SU-DHL-6 (cell line): ENCODE data around the gene MAP3K12.

Experiments used
- H2AFZ ChIP-seq: fragments of 200-600 bp; sonication (generic); 2 replicates; pipeline ENCODE4 v1.6.1; 2014; ENCODE audit warnings: low read depth, mild to moderate bottlenecking, moderate library complexity, mixed read lengths, antibody characterized with exemption, low read length; ENCODE audit not compliant: severe bottlenecking
- H3F3A ChIP-seq: fragments of 200-600 bp; shearing (Covaris generic); 2 replicates; pipeline ENCODE4 v1.6.0; 2016; ENCODE audit warnings: antibody characterized with exemption, mild to moderate bottlenecking; ENCODE audit not compliant: insufficient read depth
- H3K27ac ChIP-seq: fragments of 200-600 bp; sonication (generic); 2 replicates; pipeline ENCODE4 v1.5.1; 2016; ENCODE audit warnings: low read depth, mild to moderate bottlenecking, low read length, moderate library complexity, mixed read lengths
- H3K27me3 ChIP-seq: fragments of 200-600 bp; sonication (generic), shearing (Covaris generic); 2 replicates; pipeline ENCODE4 v1.6.0; 2014; ENCODE audit warnings: mild to moderate bottlenecking, low read length
- H3K36me3 ChIP-seq: fragments of 200-600 bp; sonication (generic); 2 replicates; pipeline ENCODE4 v1.6.1; 2014; ENCODE audit warnings: mild to moderate bottlenecking, low read length, mixed read lengths
- H3K4me2 ChIP-seq: fragments of 300-600, 200-600 bp; shearing (Covaris generic), sonication (generic); 2 replicates; pipeline ENCODE4 v1.6.0; 2014; ENCODE audit warnings: low read length, low read depth, mild to moderate bottlenecking; ENCODE audit not compliant: poor library complexity, severe bottlenecking
- H3K4me3 ChIP-seq: fragments of 200-600 bp; sonication (generic); 2 replicates; pipeline ENCODE4 v1.5.1; 2014; ENCODE audit warnings: antibody characterized with exemption, low read length, mild to moderate bottlenecking, mixed read lengths; ENCODE audit not compliant: insufficient read depth, poor library complexity, severe bottlenecking
- H3K79me2 ChIP-seq: fragments of 200-600 bp; sonication (generic); 2 replicates; pipeline ENCODE4 v1.6.1; 2014; ENCODE audit warnings: mild to moderate bottlenecking, low read length, moderate library complexity; ENCODE audit not compliant: insufficient read depth
- H3K9ac ChIP-seq: fragments of 200-600 bp; sonication (generic); 2 replicates; pipeline ENCODE4 v1.7.0; 2014; ENCODE audit warnings: mild to moderate bottlenecking, low read length
- H3K9me2 ChIP-seq: fragments of 200-600 bp; sonication (generic); replicated peaks from 2 replicates; pipeline ENCODE4 v1.6.1; 2014; ENCODE audit warnings: low read length; ENCODE audit not compliant: insufficient read depth
- H3K9me3 ChIP-seq: fragments of 200-600 bp; sonication (generic); 2 replicates; pipeline ENCODE4 v1.6.1; 2014; ENCODE audit warnings: low read length, mixed read lengths; ENCODE audit not compliant: insufficient read depth
- H4K20me1 ChIP-seq: fragments of 200-600 bp; sonication (generic); 2 replicates; pipeline ENCODE4 v1.6.1; 2014; ENCODE audit warnings: low read depth, mild to moderate bottlenecking, antibody characterized with exemption, low read length, moderate library complexity, mixed read lengths
- EZH2phosphoT487 ChIP-seq: fragments of 200-600 bp; sonication (generic), shearing (Covaris generic); conservative IDR thresholded peaks from 2 replicates; pipeline ENCODE4 v1.6.1; 2018; ENCODE audit warnings: mild to moderate bottlenecking, antibody characterized with exemption, low read length, moderate library complexity, mixed read lengths
- TF ChIP-seq, protein P1 (sequence below): fragments of 200-600 bp; sonication (generic); IDR thresholded peaks from one replicate; pipeline ENCODE4 v1.5.1; 2017; ENCODE audit warnings: antibody characterized with exemption, mild to moderate bottlenecking, low read length, moderate library complexity; ENCODE audit not compliant: insufficient read depth, poor library complexity, severe bottlenecking

MAP3K12 gene

GRCh38 chr12:53530920-53531319 lies 31.7 kb upstream of the MAP3K12 start:
- Histone ChIP-seq H3K27me3 (no peaks in the 10 kb centered on the region), H4K20me1 (no peaks in the 10 kb centered on the region), H3F3A (no peaks in the 10 kb centered on the region), H3K4me2 (no peak overlapping the region), H3K79me2 (no peaks in the 10 kb centered on the region), H3K9me2 (no peaks in the 10 kb centered on the region), H3K9me3 (no peaks in the 10 kb centered on the region), H3K27ac (no peak overlapping the region), H3K9ac (no peak overlapping the region), H3K4me3 (no peak overlapping the region), H2AFZ (no peak overlapping the region), H3K36me3 (peaks cover 5% of the 10 kb centered on the region; the same call in 1 of the 2 replicates)
- TF ChIP-seq, protein P1, sequence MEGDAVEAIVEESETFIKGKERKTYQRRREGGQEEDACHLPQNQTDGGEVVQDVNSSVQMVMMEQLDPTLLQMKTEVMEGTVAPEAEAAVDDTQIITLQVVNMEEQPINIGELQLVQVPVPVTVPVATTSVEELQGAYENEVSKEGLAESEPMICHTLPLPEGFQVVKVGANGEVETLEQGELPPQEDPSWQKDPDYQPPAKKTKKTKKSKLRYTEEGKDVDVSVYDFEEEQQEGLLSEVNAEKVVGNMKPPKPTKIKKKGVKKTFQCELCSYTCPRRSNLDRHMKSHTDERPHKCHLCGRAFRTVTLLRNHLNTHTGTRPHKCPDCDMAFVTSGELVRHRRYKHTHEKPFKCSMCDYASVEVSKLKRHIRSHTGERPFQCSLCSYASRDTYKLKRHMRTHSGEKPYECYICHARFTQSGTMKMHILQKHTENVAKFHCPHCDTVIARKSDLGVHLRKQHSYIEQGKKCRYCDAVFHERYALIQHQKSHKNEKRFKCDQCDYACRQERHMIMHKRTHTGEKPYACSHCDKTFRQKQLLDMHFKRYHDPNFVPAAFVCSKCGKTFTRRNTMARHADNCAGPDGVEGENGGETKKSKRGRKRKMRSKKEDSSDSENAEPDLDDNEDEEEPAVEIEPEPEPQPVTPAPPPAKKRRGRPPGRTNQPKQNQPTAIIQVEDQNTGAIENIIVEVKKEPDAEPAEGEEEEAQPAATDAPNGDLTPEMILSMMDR, result no peak
- TF ChIP-seq EZH2phosphoT487, result no peak

DNA sequence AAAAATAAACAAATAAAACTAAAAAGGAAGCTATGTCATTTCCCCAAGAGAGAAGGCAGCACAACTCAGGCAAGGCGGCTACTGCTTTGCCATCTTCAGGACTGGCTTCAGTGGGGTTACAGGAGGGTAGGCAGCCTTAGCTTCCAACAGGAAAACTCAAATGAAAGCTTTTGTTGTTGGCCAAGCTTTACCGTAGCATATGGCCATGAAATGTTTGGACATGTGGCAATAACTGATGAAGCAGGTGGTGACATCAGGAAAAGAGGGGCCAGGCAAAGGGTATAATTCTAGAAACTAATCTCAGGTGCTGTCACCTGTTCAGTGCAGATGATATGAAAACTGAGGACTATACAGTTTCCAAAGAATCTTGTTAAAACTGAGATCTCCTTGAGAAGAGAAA lies 30.8 kb upstream of the MAP3K12 start:
- TF ChIP-seq, protein P1, result no peak
- TF ChIP-seq EZH2phosphoT487, result no peak
- no peaks in the 10 kb centered on the region for H3K27me3 ChIP-seq
- H3K79me2 ChIP-seq, result no peaks in the 10 kb centered on the region
- no peak overlapping the region for H3K4me2 ChIP-seq
- H3K9me2 ChIP-seq, result no peaks in the 10 kb centered on the region
- H2AFZ ChIP-seq, result no peak overlapping the region
- no peaks in the 10 kb centered on the region for H3K9me3 ChIP-seq
- no peaks in the 10 kb centered on the region for H4K20me1 ChIP-seq
- H3K36me3 ChIP-seq, result no peaks in the 10 kb centered on the region; the same call in 1 of the 2 replicates
- no peaks in the 10 kb centered on the region for H3F3A ChIP-seq
- H3K27ac ChIP-seq, result no peak overlapping the region
- H3K4me3 ChIP-seq, result no peak overlapping the region
- no peak overlapping the region for H3K9ac ChIP-seq

- H3K27me3 ChIP-seq, result no peaks in the 10 kb centered on the region
- H4K20me1 ChIP-seq, result no peaks in the 10 kb centered on the region
- no peak overlapping the region for H3K4me3 ChIP-seq
- no peaks in the 10 kb centered on the region for H3K9me3 ChIP-seq
- no peaks in the 10 kb centered on the region for H3F3A ChIP-seq
- no peak overlapping the region for H3K9ac ChIP-seq
- TF ChIP-seq, protein P1, result no peak
- TF ChIP-seq EZH2phosphoT487, result no peak
- H3K4me2 ChIP-seq, result no peak overlapping the region
- H3K27ac ChIP-seq, result no peak overlapping the region
- H3K79me2 ChIP-seq, result no peaks in the 10 kb centered on the region
- no peaks in the 10 kb centered on the region; the same call in 1 of the 2 replicates for H3K36me3 ChIP-seq
- H2AFZ ChIP-seq, result no peak overlapping the region
- H3K9me2 ChIP-seq, result no peaks in the 10 kb centered on the region
Measured at GRCh38 chr12:53524476-53524875, 25.2 kb upstream of the MAP3K12 start.
